ENCODE measurements around the gene TAB2. TPM values are rescaled to one million over a fixed set of nuclear protein-coding genes. Genes with fewer than 3 reads are reported as not detected.
A peak's percentile ranks its signal among the peaks of the same experiment; 100 is the strongest.

The TAB2 gene
- total RNA-seq, 1 donor from 2014 or later = 69.0 TPM

- H3K4me1 Mint-ChIP-seq = peaks cover 4% of the 10 kb centered on the region
- TF ChIP-seq CTCF (IDR thresholded peaks at IDR 0.05) = no peak
- H3K27me3 Mint-ChIP-seq = no peaks in the 10 kb centered on the region
- ATAC-seq (ENCODE audit: low read depth) (no peak), DNase-seq (no peak)
- H3K4me3 Mint-ChIP-seq = no peak overlapping the region
- ChIA-PET CTCF (interaction anchor here (0.9 to 5.7 kb wide), 5 partner anchors 240 to 404 kb away, joined by 3 to 96 read pairs (median 3); no protein-coding TSS in a partner anchor), POLR2A (interaction anchor here (0.6 kb wide), 1 partner anchor 135 kb away, joined by 4 read pairs; no protein-coding TSS in a partner anchor)
- intact Hi-C loops (cut with micrococcal nuclease) = loop anchor here (5.0 kb wide), 2 partner anchors 852 to 872 kb away; no protein-coding TSS in a partner anchor
- H3K9me3 Mint-ChIP-seq = no peaks in the 10 kb centered on the region
- no peak overlapping the region for H3K27ac Mint-ChIP-seq
- H3K36me3 Mint-ChIP-seq (ENCODE audit: low read depth) = no peaks in the 10 kb centered on the region
Measured at GRCh38 chr6:149429427-149430360, 112.2 kb downstream of the TAB2 start.

- Mint-ChIP-seq H3K27me3 (no peaks in the 10 kb centered on the region), H3K4me1 (peaks cover 4% of the 10 kb centered on the region), H3K9me3 (no peaks in the 10 kb centered on the region), H3K36me3 (ENCODE audit: low read depth) (no peaks in the 10 kb centered on the region), H3K27ac (no peak overlapping the region), H3K4me3 (peak overlapping the region; percentile 44)
- ATAC-seq (ENCODE audit: low read depth) (peak; percentile 96), DNase-seq (peak; percentile 77)
- TF ChIP-seq CTCF (IDR thresholded peaks at IDR 0.05) = no peak
- CTCF ChIA-PET = interaction anchor here (0.5 to 5.7 kb wide), 72 partner anchors 9 to 855 kb away, joined by 3 to 96 read pairs (median 4); partner anchors contain the start of gene ZC3H12D
- intact Hi-C loops (cut with micrococcal nuclease) = loop anchor here (1.0 to 5.0 kb wide), 7 partner anchors 85 to 875 kb away; no protein-coding TSS in a partner anchor
- POLR2A ChIA-PET = interaction anchor here (0.7 to 1.5 kb wide), 7 partner anchors 66 to 405 kb away, joined by 3 to 4 read pairs (median 4); partner anchors contain the start of gene TAB2
Measured at GRCh38 chr6:149431905-149432775, 114.6 kb downstream of the TAB2 start.

- peaks cover 11% of the 10 kb centered on the region for H3K4me1 Mint-ChIP-seq
- no peak for DNase-seq
- no peak overlapping the region for H3K27ac Mint-ChIP-seq
- POLR2A ChIA-PET = interaction anchor here (0.6 to 0.7 kb wide), 2 partner anchors 13 to 328 kb away, joined by 3 to 10 read pairs; no protein-coding TSS in a partner anchor
- intact Hi-C loops (cut with micrococcal nuclease) = loop anchor here (2.0 to 5.0 kb wide), 3 partner anchors 115 to 876 kb away; no protein-coding TSS in a partner anchor
- CTCF ChIA-PET = interaction anchor here (0.8 to 5.7 kb wide), 8 partner anchors 54 to 407 kb away, joined by 3 to 96 read pairs (median 36); no protein-coding TSS in a partner anchor
- H3K36me3 Mint-ChIP-seq (ENCODE audit: low read depth) = no peaks in the 10 kb centered on the region
- ATAC-seq (ENCODE audit: low read depth) = no peak
- H3K27me3 Mint-ChIP-seq = no peaks in the 10 kb centered on the region
- TF ChIP-seq CTCF (IDR thresholded peaks at IDR 0.05) = no peak
- H3K4me3 Mint-ChIP-seq = no peak overlapping the region
- no peaks in the 10 kb centered on the region for H3K9me3 Mint-ChIP-seq
Measured at GRCh38 chr6:149433405-149433804, 115.9 kb downstream of the TAB2 start.

GRCh38 chr6:149433881-149434280 is 116.4 kb downstream of the TAB2 start:
- TF ChIP-seq CTCF (IDR thresholded peaks at IDR 0.05) = no peak
- POLR2A ChIA-PET = interaction anchor here (0.6 to 0.7 kb wide), 2 partner anchors 12 to 328 kb away, joined by 3 to 10 read pairs; no protein-coding TSS in a partner anchor

More at GRCh38 chr6:149433881-149434280, 116.4 kb downstream of the TAB2 start:
- Mint-ChIP-seq H3K36me3 (ENCODE audit: low read depth) (no peaks in the 10 kb centered on the region), H3K4me1 (peaks cover 14% of the 10 kb centered on the region), H3K4me3 (no peak overlapping the region), H3K27me3 (no peaks in the 10 kb centered on the region), H3K9me3 (no peaks in the 10 kb centered on the region), H3K27ac (no peak overlapping the region)
- DNase-seq (no peak), ATAC-seq (ENCODE audit: low read depth) (no peak)
- intact Hi-C loops (cut with micrococcal nuclease) = loop anchor here (2.0 to 5.0 kb wide), 3 partner anchors 115 to 877 kb away; no protein-coding TSS in a partner anchor
- CTCF ChIA-PET = interaction anchor here (0.8 to 5.7 kb wide), 8 partner anchors 83 to 408 kb away, joined by 3 to 96 read pairs (median 36); no protein-coding TSS in a partner anchor
